Osteoblast (primary cell): Measurements from ENCODE around the gene MBP. TPM values are rescaled to one million over a fixed set of nuclear protein-coding genes. Genes with fewer than 3 reads are reported as not detected.

Experiments
- DNase-seq: peaks from one replicate; pipeline ENCODE4 v3.0.0; 2011; ENCODE audit warnings: low spot score, mixed read lengths; ENCODE audit not compliant: insufficient read length; ENCODE audit errors: missing footprints
- H2AFZ ChIP-seq: 2 replicates; pipeline ENCODE4 v1.6.0; 2011; ENCODE audit warnings: mild to moderate bottlenecking, low read length
- H3K27ac ChIP-seq: 2 replicates; pipeline ENCODE4 v1.5.1; 2011; ENCODE audit warnings: mild to moderate bottlenecking, low read depth, low read length, moderate library complexity
- H3K27me3 ChIP-seq: 2 replicates; pipeline ENCODE4 v1.6.0; 2012; ENCODE audit warnings: mild to moderate bottlenecking, control low read depth, inconsistent platforms, low read length, moderate library complexity; ENCODE audit not compliant: insufficient read depth
- H3K36me3 ChIP-seq: 2 replicates; pipeline ENCODE4 v1.5.1; 2011; ENCODE audit warnings: mild to moderate bottlenecking, low read length, control low read depth, moderate library complexity; ENCODE audit not compliant: insufficient read depth
- H3K4me1 ChIP-seq: 2 replicates; pipeline ENCODE4 v1.5.1; 2011; ENCODE audit warnings: mild to moderate bottlenecking, low read length, control low read depth, moderate library complexity; ENCODE audit not compliant: insufficient read depth
- H3K4me2 ChIP-seq: 2 replicates; pipeline ENCODE4 v1.6.0; 2011; ENCODE audit warnings: mild to moderate bottlenecking, low read length; ENCODE audit not compliant: insufficient read depth
- H3K4me3 ChIP-seq: fragments of 200-600 bp; sonication (generic); 3 replicates; pipeline ENCODE4 v1.5.1; 2012; ENCODE audit warnings: mild to moderate bottlenecking, low read length, inconsistent platforms; ENCODE audit not compliant: insufficient read depth
- H3K79me2 ChIP-seq: 2 replicates; pipeline ENCODE4 v1.6.0; 2012; ENCODE audit warnings: mild to moderate bottlenecking, low read length, control low read depth, inconsistent platforms; ENCODE audit not compliant: insufficient read depth
- H3K9me3 ChIP-seq: 2 replicates; pipeline ENCODE4 v1.5.1; 2011; ENCODE audit warnings: low read depth, low read length, control low read depth
- H4K20me1 ChIP-seq: 2 replicates; pipeline ENCODE4 v1.6.0; 2012; ENCODE audit warnings: mild to moderate bottlenecking, low read length, control low read depth; ENCODE audit not compliant: insufficient read depth
- total RNA-seq: library from RNA; depleted of rRNA; stranded (reverse); fragments of >200 nt; gene quantifications from 2 replicates; pipeline ENCODE4 v1.2.3, GENCODE V29; 2012
- TF ChIP-seq, protein P1 (sequence below): IDR thresholded peaks from 2 replicates; pipeline ENCODE4 v1.5.1; 2011; ENCODE audit warnings: mild to moderate bottlenecking, low read depth, low read length, moderate library complexity; ENCODE audit errors: extremely low read depth

MBP gene
- total RNA-seq, 1 donor = 2.2 TPM

DNA sequence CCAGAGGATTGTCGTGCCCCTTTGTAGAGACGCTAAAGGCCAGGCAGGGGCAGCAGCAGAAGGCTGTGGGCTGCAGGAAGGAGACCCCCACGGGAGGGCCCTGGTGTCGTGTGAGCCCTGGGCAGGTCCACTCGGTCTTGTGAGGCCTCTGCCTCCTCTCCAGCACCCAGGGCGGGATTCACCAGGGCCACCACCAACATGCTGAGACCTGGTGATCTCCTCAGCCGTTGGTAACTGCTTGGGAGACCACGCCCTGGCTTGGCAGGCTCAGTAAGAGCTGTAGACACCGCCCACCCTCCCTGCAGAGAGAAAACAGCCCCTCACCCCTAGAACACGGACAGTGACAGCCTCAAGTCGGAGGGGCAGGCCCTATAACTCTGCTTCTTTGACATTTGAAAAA lies 21.1 kb downstream of the MBP start:
- no peak for DNase-seq

GRCh38 chr18:77110936-77111335 lies 21.6 kb downstream of the MBP start:
- no peaks in the 10 kb centered on the region for H4K20me1 ChIP-seq
- H3K27me3 ChIP-seq = no peaks in the 10 kb centered on the region
- H3K36me3 ChIP-seq = no peaks in the 10 kb centered on the region
- TF ChIP-seq, protein P1, sequence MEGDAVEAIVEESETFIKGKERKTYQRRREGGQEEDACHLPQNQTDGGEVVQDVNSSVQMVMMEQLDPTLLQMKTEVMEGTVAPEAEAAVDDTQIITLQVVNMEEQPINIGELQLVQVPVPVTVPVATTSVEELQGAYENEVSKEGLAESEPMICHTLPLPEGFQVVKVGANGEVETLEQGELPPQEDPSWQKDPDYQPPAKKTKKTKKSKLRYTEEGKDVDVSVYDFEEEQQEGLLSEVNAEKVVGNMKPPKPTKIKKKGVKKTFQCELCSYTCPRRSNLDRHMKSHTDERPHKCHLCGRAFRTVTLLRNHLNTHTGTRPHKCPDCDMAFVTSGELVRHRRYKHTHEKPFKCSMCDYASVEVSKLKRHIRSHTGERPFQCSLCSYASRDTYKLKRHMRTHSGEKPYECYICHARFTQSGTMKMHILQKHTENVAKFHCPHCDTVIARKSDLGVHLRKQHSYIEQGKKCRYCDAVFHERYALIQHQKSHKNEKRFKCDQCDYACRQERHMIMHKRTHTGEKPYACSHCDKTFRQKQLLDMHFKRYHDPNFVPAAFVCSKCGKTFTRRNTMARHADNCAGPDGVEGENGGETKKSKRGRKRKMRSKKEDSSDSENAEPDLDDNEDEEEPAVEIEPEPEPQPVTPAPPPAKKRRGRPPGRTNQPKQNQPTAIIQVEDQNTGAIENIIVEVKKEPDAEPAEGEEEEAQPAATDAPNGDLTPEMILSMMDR = no peak
- no peak overlapping the region for H3K27ac ChIP-seq
- no peaks in the 10 kb centered on the region for H3K9me3 ChIP-seq
- H2AFZ ChIP-seq = no peak overlapping the region
- no peak overlapping the region for H3K4me2 ChIP-seq
- H3K4me3 ChIP-seq = no peak overlapping the region
- DNase-seq = no peak
- peaks cover 26% of the 10 kb centered on the region for H3K4me1 ChIP-seq
- no peaks in the 10 kb centered on the region for H3K79me2 ChIP-seq

More for the DNA sequence above, 21.1 kb downstream of the MBP start:
- Histone ChIP-seq H3K4me1 (peaks cover 26% of the 10 kb centered on the region), H3K27me3 (no peaks in the 10 kb centered on the region), H3K4me2 (no peak overlapping the region), H3K27ac (no peak overlapping the region), H2AFZ (no peak overlapping the region), H3K36me3 (no peaks in the 10 kb centered on the region), H4K20me1 (no peaks in the 10 kb centered on the region), H3K4me3 (no peak overlapping the region), H3K79me2 (no peaks in the 10 kb centered on the region), H3K9me3 (no peaks in the 10 kb centered on the region)
- TF ChIP-seq, protein P1 = no peak

DNA sequence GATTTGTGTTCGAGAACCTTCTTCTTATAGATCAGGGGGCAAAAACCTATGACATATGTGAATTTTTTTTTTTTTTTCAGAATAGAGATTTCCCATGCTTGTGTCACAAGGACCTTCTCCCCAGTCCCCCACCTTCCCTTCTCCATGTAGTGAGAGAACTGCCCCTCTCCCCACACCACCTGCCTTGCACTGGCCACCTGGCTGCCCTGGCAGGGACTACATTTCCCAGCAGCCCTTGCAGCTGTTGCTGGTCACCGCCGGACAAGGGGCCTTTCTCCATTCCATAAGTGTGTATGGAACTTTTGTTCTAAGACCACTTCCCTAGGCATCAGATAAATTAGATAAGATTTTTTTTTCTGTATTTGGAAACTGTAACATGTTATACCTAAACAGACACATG lies 22.2 kb downstream of the MBP start:
- H3K4me1 ChIP-seq = peaks cover 26% of the 10 kb centered on the region
- no peak overlapping the region for H3K27ac ChIP-seq
- H3K4me2 ChIP-seq = no peak overlapping the region
- no peaks in the 10 kb centered on the region for H3K36me3 ChIP-seq
- no peaks in the 10 kb centered on the region for H3K9me3 ChIP-seq
- no peaks in the 10 kb centered on the region for H3K27me3 ChIP-seq
- H2AFZ ChIP-seq = no peak overlapping the region
- DNase-seq = no peak
- H3K4me3 ChIP-seq = no peak overlapping the region
- TF ChIP-seq, protein P1 = no peak
- H3K79me2 ChIP-seq = no peaks in the 10 kb centered on the region
- H4K20me1 ChIP-seq = no peaks in the 10 kb centered on the region

- H3K4me2 ChIP-seq = no peak overlapping the region
- no peak overlapping the region for H2AFZ ChIP-seq
- no peak overlapping the region for H3K27ac ChIP-seq
- no peaks in the 10 kb centered on the region for H3K79me2 ChIP-seq
- H3K36me3 ChIP-seq = no peaks in the 10 kb centered on the region
- no peaks in the 10 kb centered on the region for H3K9me3 ChIP-seq
- no peaks in the 10 kb centered on the region for H3K27me3 ChIP-seq
- DNase-seq = no peak
- no peak overlapping the region for H3K4me3 ChIP-seq
- peaks cover 27% of the 10 kb centered on the region for H3K4me1 ChIP-seq
- no peaks in the 10 kb centered on the region for H4K20me1 ChIP-seq
- TF ChIP-seq, protein P1 = no peak
Observed at GRCh38 chr18:77109648-77110019, 22.9 kb downstream of the MBP start.
